Brain pericyte (primary cell): ENCODE results near the gene CARNS1.
A peak's percentile ranks its signal among the peaks of the same experiment; 100 is the strongest.
"Not testable (repeated sequence)": the region's sequence is repeated elsewhere in the genome, so short reads cannot be mapped to it uniquely, and the experiment has no call there.

Experiments
- DNase-seq: peaks from one replicate; pipeline ENCODE4 v3.0.0-alpha.2; 2012; ENCODE audit warnings: low read depth, low spot score

Gene CARNS1

DNA sequence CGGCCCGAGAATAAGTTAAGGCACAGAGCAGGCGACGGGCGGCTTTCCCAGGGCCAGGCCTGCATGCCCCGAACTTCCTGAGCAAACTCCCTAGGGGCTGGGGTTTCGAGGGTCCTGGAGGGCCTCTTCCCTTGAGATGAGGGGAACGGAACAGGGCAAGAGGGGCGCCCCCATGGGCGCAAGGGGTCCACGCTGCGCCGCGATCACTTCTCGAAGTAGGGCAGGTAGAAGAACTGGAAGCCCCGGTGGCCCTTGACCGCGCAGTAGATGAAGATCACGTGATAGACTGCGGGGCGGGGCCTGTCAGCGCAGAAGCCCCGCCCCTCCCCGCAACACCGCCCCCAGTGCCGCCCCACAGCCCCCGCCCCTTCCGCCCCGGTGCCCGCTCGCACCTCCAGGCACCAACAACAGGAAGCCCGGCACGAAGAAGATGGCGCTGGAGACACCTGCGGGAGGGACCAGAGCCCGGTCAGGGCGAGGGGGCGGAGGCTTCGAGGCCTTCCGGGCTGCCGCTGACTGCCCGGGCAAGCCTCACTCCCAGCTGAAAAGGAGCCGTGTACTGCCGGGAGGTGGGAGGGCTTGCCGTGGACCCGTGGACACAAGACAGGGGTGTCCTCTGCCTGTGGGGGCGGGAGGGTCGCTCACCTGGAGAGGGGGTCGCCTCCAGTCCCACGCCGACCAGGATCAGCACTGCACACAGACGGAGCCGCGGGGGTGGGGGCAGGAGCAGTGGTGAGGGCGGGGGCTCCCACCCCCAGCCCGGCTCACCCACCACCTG, 49.1 kb downstream of the CARNS1 start:
- no peak for DNase-seq

GRCh38 chr11:67465189-67465510, 49.7 kb downstream of the CARNS1 start:
- DNase-seq, result no peak

GRCh38 chr11:67465530-67465929, 50.1 kb downstream of the CARNS1 start:
- not testable (repeated sequence) for DNase-seq

DNA sequence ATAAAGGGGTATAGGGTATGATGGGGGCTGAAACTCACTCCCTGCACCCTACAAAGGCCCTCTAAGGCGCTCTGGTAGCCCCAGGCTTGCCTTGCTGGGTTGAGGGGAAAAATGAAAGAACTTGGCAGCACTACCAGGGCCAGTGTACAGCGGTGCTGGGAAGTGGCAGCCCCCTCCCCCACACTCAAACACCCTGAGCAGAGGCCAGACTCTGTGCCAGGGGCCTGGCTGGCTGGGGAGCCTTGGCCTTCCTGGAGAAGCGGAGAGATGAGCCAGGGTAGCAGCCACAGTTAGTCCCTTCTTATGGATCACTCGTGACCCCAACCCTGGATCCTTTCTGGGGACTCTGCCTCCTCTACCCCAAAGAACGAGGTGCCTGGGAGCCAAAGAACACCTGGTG, 50.9 kb downstream of the CARNS1 start:
- DNase-seq, result no peak

- no peak for DNase-seq
Observed at GRCh38 chr11:67466962-67467771, 51.7 kb downstream of the CARNS1 start.

DNA sequence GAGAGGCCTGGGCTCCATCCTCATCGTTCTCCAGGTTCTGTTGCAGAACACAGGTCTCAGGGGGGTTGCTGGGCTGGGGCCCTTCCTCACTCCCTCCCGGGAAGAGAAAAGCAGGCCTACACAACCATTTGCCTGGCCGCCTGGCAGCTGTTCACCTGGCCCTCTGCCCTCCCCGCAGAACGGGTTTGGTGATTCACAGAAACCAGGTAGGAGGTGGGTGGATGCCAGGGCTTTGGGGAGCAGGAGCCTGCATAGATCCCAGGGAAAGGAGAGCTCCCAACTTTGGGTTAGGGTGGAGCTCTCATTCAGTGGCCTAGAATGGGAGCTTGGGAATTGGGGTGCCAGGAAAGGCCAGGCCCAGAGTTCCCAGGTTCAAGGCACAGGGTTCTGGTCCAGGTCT, 52.6 kb downstream of the CARNS1 start:
- DNase-seq, result no peak

- DNase-seq, result no peak
Observed at GRCh38 chr11:67468456-67468758, 52.9 kb downstream of the CARNS1 start.

GRCh38 chr11:67468759-67469507, 53.5 kb downstream of the CARNS1 start, which contains the start of gene TMEM134:
Gene TMEM134 (minus strand): TSS chr11:67469251. CDS start chr11:67469192, 59 bp downstream.
- peak; percentile 41 for DNase-seq

DNA sequence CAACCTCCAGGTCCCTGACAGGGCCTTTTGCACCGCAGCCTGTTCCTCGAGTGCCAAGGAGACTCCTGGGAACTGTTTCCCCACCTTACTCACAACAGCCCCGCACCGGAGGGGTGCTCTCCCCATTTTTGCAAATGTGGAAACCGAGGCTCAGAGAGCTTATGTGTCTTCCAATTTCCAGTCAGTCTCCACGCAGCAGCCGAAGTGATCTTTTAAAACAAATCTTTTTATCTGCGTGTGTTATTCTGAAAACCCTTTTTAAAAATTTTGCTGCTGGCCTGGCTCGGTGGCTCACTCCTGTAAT, 54.0 kb downstream of the CARNS1 start:
- DNase-seq, result no peak

DNA sequence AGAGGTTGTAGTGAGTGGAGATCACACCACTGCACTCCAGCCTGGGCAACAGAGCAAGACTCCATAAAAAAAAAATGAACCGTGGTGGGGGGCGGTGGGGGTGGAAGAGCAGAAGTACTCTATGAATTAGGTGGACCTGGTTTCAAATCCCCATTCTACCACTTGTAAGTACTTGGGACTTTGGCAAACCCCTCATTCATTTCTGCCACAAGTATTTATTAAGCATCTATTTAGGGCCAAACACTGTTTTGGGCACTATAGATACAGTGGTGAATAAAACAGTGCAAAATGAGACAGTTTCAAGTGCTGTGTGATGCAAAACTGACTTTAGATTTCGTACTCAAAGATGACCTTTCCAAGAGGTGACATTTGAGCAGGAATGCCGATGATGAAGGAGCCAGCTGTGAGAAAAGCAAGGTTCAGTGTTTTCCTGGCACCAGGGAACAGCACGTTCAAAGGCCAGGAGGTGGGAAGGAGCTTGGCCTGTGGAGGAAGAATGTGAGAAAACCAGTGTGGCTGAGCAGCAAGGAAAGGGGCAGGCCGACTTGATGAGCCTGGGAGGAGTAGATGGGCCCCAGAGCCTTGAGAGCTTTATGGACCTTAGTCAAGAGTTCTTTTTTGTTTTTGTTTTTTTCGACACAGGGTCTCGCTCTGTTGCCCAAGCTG, 55.0 kb downstream of the CARNS1 start:
- DNase-seq, result no peak

- DNase-seq, result no peak
Observed at GRCh38 chr11:67472882-67473281, 57.4 kb downstream of the CARNS1 start.
